ENCODE data around the gene ASB3. TPM values are rescaled to one million over a fixed set of nuclear protein-coding genes. Genes with fewer than 3 reads are reported as not detected.

ASB3 gene
- total and polyA plus RNA-seq, 9 of the 15 experiments (the other 6 are each of a cell fraction or from before 2014, with no cell fraction given), result 13.6 to 35.3 (median 18.7) TPM

DNA sequence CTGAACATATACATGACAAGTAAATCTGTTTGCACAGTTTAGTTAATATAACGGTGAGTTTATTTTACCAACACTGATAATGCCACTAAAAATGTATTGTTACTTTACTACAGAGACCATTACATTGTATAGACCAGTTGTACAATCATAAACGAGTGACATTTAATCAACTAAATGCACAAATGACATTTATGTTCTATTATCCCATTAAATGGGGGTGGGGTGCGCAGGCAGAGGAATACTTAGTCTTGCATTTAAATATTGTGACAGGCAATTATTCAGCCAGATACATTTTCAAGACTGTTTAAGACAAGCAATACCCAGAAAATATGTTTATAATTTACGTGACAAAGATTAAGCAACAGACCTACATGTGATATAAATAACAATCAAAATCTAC, 91.2 kb downstream of the ASB3 start:
- 74% methylated on average over 4 of the region's 4 CpGs for WGBS (ENCODE audit: insufficient coverage, low coverage, missing lambda C conversion rate)
- H3K4me2 ChIP-seq (ENCODE audit: insufficient read depth, low read length), result no peak overlapping the region
- peaks cover 10% of the 10 kb centered on the region; the same call in 2 of the 3 replicates for H3K36me3 ChIP-seq (ENCODE audit: control insufficient read depth, insufficient read depth, low read length)
- H3K9ac ChIP-seq (ENCODE audit: insufficient read depth in 1 of 2, low read depth in 2 of 2, low read length in 2 of 2), result no peak overlapping the region
- H3K4me3 ChIP-seq, result no peak overlapping the region
- intact Hi-C loops (cut with micrococcal nuclease) (no loop called here), in situ Hi-C loops (cut with MboI) (no loop called here)
- FAIRE-seq (no peak), DNase-seq (ENCODE audit: extremely low read depth in 1 of 4, low spot score in 3 of 4) (no peak), ATAC-seq (no peak)
- no peaks in the 10 kb centered on the region for H3K4me1 ChIP-seq (replicated peaks in 1 of 2; ENCODE audit: control insufficient read depth in 2 of 2, insufficient read depth in 2 of 2, low read length in 2 of 2)
- no peak overlapping the region for H2AFZ ChIP-seq (ENCODE audit: low read depth, low read length)
- no peaks in the 10 kb centered on the region for H4K20me1 ChIP-seq (replicated peaks; ENCODE audit: control insufficient read depth, insufficient read depth, low read length)
- BruUV-seq (replicated peaks), result no TSS peak
- H3K27me3 ChIP-seq (ENCODE audit: control insufficient read depth in 2 of 2, insufficient read depth in 2 of 2, low read length in 2 of 2), result no peaks in the 10 kb centered on the region
- no peak overlapping the region for H3K27ac ChIP-seq (ENCODE audit: extremely low read depth, low read depth, low read length)
- H3K79me2 ChIP-seq (ENCODE audit: control insufficient read depth, insufficient read depth, low read length), result no peaks in the 10 kb centered on the region
- ChIA-PET POLR2A (no interaction called here), CTCF (ENCODE audit: low intra/inter-chr PET ratio) (no interaction called here)
- TF ChIP-seq TCFL5 (CRISPR knock-in tag; conservative IDR thresholded peaks at IDR 0.05) (no peak), MEF2A (IDR thresholded peaks at IDR 0.05; ENCODE audit: control insufficient read depth, low read depth, low read length) (no peak), TBP (optimal IDR thresholded peaks at IDR 0.05; ENCODE audit: low read depth, low read length) (no peak)
- H3K9me1 ChIP-seq (ENCODE audit: control insufficient read depth, insufficient read depth, low read length), result no peaks in the 10 kb centered on the region
- no peaks in the 10 kb centered on the region for H3K9me3 ChIP-seq (replicated peaks; ENCODE audit: control insufficient read depth, insufficient read depth, low read depth, low read length)

DNA sequence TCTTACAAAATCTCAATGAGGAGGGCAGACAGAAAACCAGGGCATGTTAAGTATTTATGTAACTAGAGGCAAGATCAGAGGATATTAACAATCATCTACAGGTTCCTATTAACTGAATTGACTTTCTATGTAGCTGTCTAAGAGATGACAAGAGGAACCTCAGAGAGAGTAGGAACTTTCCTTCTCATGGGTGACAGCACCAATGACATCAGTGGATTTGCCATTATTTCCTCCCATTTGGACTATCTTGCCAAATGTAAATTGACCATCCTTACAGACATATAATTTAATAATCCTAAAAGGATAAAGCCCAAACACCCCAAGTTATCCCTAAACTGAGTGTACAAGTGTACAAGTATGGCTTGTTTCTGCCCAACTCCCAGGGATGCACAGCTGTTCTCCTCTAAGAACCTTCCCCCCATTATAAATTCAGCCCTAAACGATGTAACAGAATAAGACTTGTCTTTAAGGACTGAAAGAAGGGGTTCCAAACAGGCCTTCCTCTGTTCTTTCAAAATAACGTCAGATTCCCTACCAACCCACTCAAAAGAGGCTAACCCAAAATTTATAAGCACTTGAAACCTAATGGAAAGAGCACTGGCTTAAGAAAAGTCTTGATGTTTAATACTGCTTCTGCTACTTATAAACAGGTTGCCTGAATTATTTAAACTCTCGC, 92.5 kb downstream of the ASB3 start:
- no peak overlapping the region for H3K4me2 ChIP-seq (ENCODE audit: insufficient read depth, low read length)
- no peak for DNase-seq (ENCODE audit: extremely low read depth in 1 of 4, low spot score in 3 of 4)
- ChIA-PET POLR2A (interaction anchor here (0.6 kb wide), 1 partner anchor 93 kb away, joined by 3 read pairs; the partner anchor contains the start of genes ASB3 and ERLEC1), CTCF (ENCODE audit: low intra/inter-chr PET ratio) (no interaction called here)
- TF ChIP-seq ETV1 (tag; conservative IDR thresholded peaks at IDR 0.05; ENCODE audit: low read depth) (no peak), ZNF699 (CRISPR knock-in tag; IDR thresholded peaks at IDR 0.05; ENCODE audit: insufficient replicate concordance) (no peak), ESRRB (CRISPR knock-in tag; IDR thresholded peaks at IDR 0.05; ENCODE audit: borderline replicate concordance) (no peak), TEAD2 (tag; IDR thresholded peaks at IDR 0.05) (no peak), SRSF9 (IDR thresholded peaks at IDR 0.05; ENCODE audit: borderline replicate concordance, low read depth, low read length) (no peak)
- TF ChIP-seq, protein P1, sequence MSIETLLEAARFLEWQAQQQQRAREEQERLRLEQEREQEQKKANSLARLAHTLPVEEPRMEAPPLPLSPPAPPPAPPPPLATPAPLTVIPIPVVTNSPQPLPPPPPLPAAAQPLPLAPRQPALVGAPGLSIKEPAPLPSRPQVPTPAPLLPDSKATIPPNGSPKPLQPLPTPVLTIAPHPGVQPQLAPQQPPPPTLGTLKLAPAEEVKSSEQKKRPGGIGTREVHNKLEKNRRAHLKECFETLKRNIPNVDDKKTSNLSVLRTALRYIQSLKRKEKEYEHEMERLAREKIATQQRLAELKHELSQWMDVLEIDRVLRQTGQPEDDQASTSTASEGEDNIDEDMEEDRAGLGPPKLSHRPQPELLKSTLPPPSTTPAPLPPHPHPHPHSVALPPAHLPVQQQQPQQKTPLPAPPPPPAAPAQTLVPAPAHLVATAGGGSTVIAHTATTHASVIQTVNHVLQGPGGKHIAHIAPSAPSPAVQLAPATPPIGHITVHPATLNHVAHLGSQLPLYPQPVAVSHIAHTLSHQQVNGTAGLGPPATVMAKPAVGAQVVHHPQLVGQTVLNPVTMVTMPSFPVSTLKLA (conservative IDR thresholded peaks at IDR 0.05), result no peak
- H3K27ac ChIP-seq (ENCODE audit: extremely low read depth, low read depth, low read length), result no peak overlapping the region
- no peak overlapping the region for H2AFZ ChIP-seq (ENCODE audit: low read depth, low read length)
- intact Hi-C loops (cut with micrococcal nuclease), result no loop called here
- H3K4me1 ChIP-seq (replicated peaks in 1 of 2; ENCODE audit: control insufficient read depth in 2 of 2, insufficient read depth in 2 of 2, low read length in 2 of 2), result no peaks in the 10 kb centered on the region
- FAIRE-seq, result no peak
- ATAC-seq, result no peak
- WGBS (ENCODE audit: insufficient coverage, low coverage, missing lambda C conversion rate), result 61% methylated on average over 3 of the region's 3 CpGs
- H3K27me3 ChIP-seq (ENCODE audit: control insufficient read depth in 2 of 2, insufficient read depth in 2 of 2, low read length in 2 of 2), result no peaks in the 10 kb centered on the region
- no peaks in the 10 kb centered on the region for H3K79me2 ChIP-seq (ENCODE audit: control insufficient read depth, insufficient read depth, low read length)
- no peaks in the 10 kb centered on the region for H4K20me1 ChIP-seq (replicated peaks; ENCODE audit: control insufficient read depth, insufficient read depth, low read length)
- H3K4me3 ChIP-seq, result no peak overlapping the region
- peaks cover 9% of the 10 kb centered on the region; the same call in 2 of the 3 replicates for H3K36me3 ChIP-seq (ENCODE audit: control insufficient read depth, insufficient read depth, low read length)
- H3K9ac ChIP-seq (ENCODE audit: insufficient read depth in 1 of 2, low read depth in 2 of 2, low read length in 2 of 2), result no peak overlapping the region
- no peaks in the 10 kb centered on the region for H3K9me3 ChIP-seq (replicated peaks; ENCODE audit: control insufficient read depth, insufficient read depth, low read depth, low read length)
- BruUV-seq (replicated peaks), result no TSS peak
- in situ Hi-C loops (cut with MboI), result no loop called here
- no peaks in the 10 kb centered on the region for H3K9me1 ChIP-seq (ENCODE audit: control insufficient read depth, insufficient read depth, low read length)
